GM12873 (cell line): ENCODE results near the gene NLRP10.

ENCODE experiments used
- TF ChIP-seq, protein P1 (sequence below): IDR thresholded peaks from 2 replicates; pipeline ENCODE4 v1.5.1; 2012; ENCODE audit warnings: low read depth, mild to moderate bottlenecking, moderate library complexity, low read length, control low read depth; ENCODE audit not compliant: insufficient read depth; ENCODE audit errors: missing control alignments

The NLRP10 gene, protein sequence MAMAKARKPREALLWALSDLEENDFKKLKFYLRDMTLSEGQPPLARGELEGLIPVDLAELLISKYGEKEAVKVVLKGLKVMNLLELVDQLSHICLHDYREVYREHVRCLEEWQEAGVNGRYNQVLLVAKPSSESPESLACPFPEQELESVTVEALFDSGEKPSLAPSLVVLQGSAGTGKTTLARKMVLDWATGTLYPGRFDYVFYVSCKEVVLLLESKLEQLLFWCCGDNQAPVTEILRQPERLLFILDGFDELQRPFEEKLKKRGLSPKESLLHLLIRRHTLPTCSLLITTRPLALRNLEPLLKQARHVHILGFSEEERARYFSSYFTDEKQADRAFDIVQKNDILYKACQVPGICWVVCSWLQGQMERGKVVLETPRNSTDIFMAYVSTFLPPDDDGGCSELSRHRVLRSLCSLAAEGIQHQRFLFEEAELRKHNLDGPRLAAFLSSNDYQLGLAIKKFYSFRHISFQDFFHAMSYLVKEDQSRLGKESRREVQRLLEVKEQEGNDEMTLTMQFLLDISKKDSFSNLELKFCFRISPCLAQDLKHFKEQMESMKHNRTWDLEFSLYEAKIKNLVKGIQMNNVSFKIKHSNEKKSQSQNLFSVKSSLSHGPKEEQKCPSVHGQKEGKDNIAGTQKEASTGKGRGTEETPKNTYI

GRCh38 chr11:7965386-7965785 is at the start of gene NLRP10:
TSS of gene NLRP10 (minus strand) at chr11:7965447. CDS start at chr11:7963495, 1,952 bp downstream.
- TF ChIP-seq, protein P1, sequence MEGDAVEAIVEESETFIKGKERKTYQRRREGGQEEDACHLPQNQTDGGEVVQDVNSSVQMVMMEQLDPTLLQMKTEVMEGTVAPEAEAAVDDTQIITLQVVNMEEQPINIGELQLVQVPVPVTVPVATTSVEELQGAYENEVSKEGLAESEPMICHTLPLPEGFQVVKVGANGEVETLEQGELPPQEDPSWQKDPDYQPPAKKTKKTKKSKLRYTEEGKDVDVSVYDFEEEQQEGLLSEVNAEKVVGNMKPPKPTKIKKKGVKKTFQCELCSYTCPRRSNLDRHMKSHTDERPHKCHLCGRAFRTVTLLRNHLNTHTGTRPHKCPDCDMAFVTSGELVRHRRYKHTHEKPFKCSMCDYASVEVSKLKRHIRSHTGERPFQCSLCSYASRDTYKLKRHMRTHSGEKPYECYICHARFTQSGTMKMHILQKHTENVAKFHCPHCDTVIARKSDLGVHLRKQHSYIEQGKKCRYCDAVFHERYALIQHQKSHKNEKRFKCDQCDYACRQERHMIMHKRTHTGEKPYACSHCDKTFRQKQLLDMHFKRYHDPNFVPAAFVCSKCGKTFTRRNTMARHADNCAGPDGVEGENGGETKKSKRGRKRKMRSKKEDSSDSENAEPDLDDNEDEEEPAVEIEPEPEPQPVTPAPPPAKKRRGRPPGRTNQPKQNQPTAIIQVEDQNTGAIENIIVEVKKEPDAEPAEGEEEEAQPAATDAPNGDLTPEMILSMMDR = no peak

DNA sequence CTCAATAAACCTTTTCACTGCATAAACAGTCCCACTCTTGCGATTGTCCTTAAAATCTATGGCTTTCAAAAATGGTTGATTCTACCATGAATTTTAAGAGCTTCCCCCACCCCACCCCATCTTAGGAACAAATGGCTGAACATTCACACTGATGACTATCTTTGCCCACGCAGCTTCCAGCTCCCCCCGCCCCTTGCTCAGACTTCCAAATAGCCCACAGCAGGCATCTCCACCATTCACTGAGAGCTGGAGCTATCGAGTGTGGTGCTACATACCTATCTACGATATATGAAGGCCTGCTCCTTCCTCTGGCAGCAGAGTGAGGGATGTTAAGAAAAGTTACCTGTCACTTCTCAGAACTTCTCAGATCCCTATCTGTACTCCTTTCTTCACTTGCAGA is 48.6 kb upstream of the NLRP10 start:
- TF ChIP-seq, protein P1 = no peak

DNA sequence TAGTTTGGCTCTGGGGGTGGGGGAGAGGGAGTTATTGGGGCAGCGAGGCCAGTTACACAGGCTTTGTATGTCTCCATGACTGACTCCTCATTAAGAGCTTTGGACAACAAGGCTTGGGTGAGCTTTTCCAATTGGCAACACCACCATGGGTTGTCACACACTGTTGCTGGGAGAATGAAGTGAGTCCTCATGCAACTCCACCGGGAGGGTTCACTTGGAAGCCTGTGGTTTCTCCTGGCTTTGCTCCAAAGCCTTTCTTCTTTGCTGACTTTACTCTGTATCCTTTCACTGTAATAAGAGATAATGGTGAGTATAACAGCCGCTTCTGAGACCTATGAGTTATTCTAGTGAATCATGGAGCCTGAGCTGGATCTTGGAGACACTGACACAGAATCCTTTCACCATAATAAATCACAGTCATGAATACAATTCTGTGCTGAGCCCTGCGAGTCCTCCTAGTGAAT is 46.8 kb upstream of the NLRP10 start:
- TF ChIP-seq, protein P1 = no peak

GRCh38 chr11:8011371-8011770 is 46.1 kb upstream of the NLRP10 start:
- TF ChIP-seq, protein P1 = no peak

GRCh38 chr11:8009856-8010255 is 44.6 kb upstream of the NLRP10 start:
- TF ChIP-seq, protein P1 = no peak

DNA sequence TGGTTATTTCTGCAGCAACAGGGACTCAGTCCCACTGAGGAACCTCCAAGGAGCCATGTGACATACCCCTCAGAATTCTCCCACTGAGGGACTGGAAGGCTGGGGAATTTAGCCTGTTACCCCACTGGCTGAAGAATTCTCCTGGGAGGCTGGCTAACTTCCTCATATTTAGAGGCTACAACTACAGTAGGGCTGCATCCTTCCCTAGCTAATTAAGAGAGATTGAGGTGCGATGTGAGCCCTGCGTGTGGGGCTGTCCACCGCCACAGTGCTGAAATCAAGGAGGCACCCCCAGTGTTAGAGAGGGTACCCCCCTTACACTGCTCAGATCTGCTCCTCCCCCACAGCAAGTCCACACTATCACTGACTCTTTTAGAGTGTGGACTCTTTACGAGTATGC is 43.0 kb upstream of the NLRP10 start:
- TF ChIP-seq, protein P1 = no peak

- TF ChIP-seq, protein P1 = peak; percentile 95
Observed at GRCh38 chr11:8006349-8006977, 41.2 kb upstream of the NLRP10 start.
